ENCODE data around the gene ERCC2.

GRCh38 chr19:45311621-45312020 is 58.8 kb downstream of the ERCC2 start:
- TF ChIP-seq POLR2A (IDR thresholded peaks at IDR 0.05; ENCODE audit: borderline replicate concordance, extremely low read depth, insufficient read depth, insufficient read length) = no peak
- TF ChIP-seq, protein P1, sequence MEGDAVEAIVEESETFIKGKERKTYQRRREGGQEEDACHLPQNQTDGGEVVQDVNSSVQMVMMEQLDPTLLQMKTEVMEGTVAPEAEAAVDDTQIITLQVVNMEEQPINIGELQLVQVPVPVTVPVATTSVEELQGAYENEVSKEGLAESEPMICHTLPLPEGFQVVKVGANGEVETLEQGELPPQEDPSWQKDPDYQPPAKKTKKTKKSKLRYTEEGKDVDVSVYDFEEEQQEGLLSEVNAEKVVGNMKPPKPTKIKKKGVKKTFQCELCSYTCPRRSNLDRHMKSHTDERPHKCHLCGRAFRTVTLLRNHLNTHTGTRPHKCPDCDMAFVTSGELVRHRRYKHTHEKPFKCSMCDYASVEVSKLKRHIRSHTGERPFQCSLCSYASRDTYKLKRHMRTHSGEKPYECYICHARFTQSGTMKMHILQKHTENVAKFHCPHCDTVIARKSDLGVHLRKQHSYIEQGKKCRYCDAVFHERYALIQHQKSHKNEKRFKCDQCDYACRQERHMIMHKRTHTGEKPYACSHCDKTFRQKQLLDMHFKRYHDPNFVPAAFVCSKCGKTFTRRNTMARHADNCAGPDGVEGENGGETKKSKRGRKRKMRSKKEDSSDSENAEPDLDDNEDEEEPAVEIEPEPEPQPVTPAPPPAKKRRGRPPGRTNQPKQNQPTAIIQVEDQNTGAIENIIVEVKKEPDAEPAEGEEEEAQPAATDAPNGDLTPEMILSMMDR (IDR thresholded peaks at IDR 0.05 in 2 of 3, conservative IDR thresholded peaks at IDR 0.05 in 1 of 3; ENCODE audit: borderline replicate concordance in 1 of 3, insufficient read depth in 1 of 3, low read depth in 2 of 3, low read length in 2 of 3) = no peak
- no peak for TF ChIP-seq REST (IDR thresholded peaks at IDR 0.05; ENCODE audit: low read depth)
- no peak for TF ChIP-seq EZH2phosphoT487 (IDR thresholded peaks at IDR 0.05; ENCODE audit: borderline replicate concordance)
